ENCODE data around the gene SLC25A51.
A peak's percentile ranks its signal among the peaks of the same experiment; 100 is the strongest.
"Not testable (repeated sequence)": the region's sequence is repeated elsewhere in the genome, so short reads cannot be mapped to it uniquely, and the experiment has no call there.

Gene SLC25A51

GRCh38 chr9:37905776-37906175 lies 1.8 kb upstream of the SLC25A51 start:
- DNase-seq (ENCODE audit: low read depth in 3 of 3, low spot score in 1 of 3), result no peak

- no peak for DNase-seq (ENCODE audit: low read depth in 3 of 3, low spot score in 1 of 3)
These were observed 1.2 kb upstream of the SLC25A51 start for GRCh38 chr9:37905131-37905505.

GRCh38 chr9:37904445-37905130 lies 661 bp upstream of the SLC25A51 start:
- DNase-seq (ENCODE audit: low read depth in 3 of 3, low spot score in 1 of 3), result peak in 1 of 3 donors; percentile 13

GRCh38 chr9:37902796-37903646 lies 906 bp downstream of the SLC25A51 start:
- DNase-seq (ENCODE audit: low read depth in 3 of 3, low spot score in 1 of 3), result no peak

GRCh38 chr9:37902131-37902530 lies 1.8 kb downstream of the SLC25A51 start:
- no peak for DNase-seq (ENCODE audit: low read depth in 3 of 3, low spot score in 1 of 3)

- no peak for DNase-seq (ENCODE audit: low read depth in 3 of 3, low spot score in 1 of 3)
These were observed 4.9 kb downstream of the SLC25A51 start for GRCh38 chr9:37899041-37899440.

GRCh38 chr9:37897665-37898064 lies 6.3 kb downstream of the SLC25A51 start:
- no peak for DNase-seq (ENCODE audit: low read depth in 3 of 3, low spot score in 1 of 3)

GRCh38 chr9:37892063-37892462 lies 11.9 kb downstream of the SLC25A51 start:
- DNase-seq (ENCODE audit: low read depth in 3 of 3, low spot score in 1 of 3), result no peak

- DNase-seq (ENCODE audit: low read depth in 3 of 3, low spot score in 1 of 3), result not testable (repeated sequence)
These were observed 12.9 kb downstream of the SLC25A51 start for GRCh38 chr9:37891042-37891441.

GRCh38 chr9:37889536-37889935 lies 14.4 kb downstream of the SLC25A51 start:
- DNase-seq (ENCODE audit: low read depth in 3 of 3, low spot score in 1 of 3), result no peak

GRCh38 chr9:37887977-37888583 lies 15.8 kb downstream of the SLC25A51 start:
- not testable (repeated sequence) for DNase-seq (ENCODE audit: low read depth in 3 of 3, low spot score in 1 of 3)

- no peak for DNase-seq (ENCODE audit: low read depth in 3 of 3, low spot score in 1 of 3)
These were observed 22.9 kb downstream of the SLC25A51 start for GRCh38 chr9:37880916-37881479.

GRCh38 chr9:37876376-37876775 lies 27.6 kb downstream of the SLC25A51 start:
- DNase-seq (ENCODE audit: low read depth in 3 of 3, low spot score in 1 of 3), result no peak

GRCh38 chr9:37873955-37874354 lies 30.0 kb downstream of the SLC25A51 start:
- DNase-seq (ENCODE audit: low read depth in 3 of 3, low spot score in 1 of 3), result no peak

- no peak for DNase-seq (ENCODE audit: low read depth in 3 of 3, low spot score in 1 of 3)
These were observed 33.1 kb downstream of the SLC25A51 start for GRCh38 chr9:37870799-37871176.

GRCh38 chr9:37870081-37870798 lies 33.7 kb downstream of the SLC25A51 start:
- no peak for DNase-seq (ENCODE audit: low read depth in 3 of 3, low spot score in 1 of 3)

GRCh38 chr9:37862530-37862929 lies 41.4 kb downstream of the SLC25A51 start:
- DNase-seq (ENCODE audit: low read depth in 3 of 3, low spot score in 1 of 3), result no peak

GRCh38 chr9:37859043-37859442 lies 44.9 kb downstream of the SLC25A51 start:
- no peak for DNase-seq (ENCODE audit: low read depth in 3 of 3, low spot score in 1 of 3)

- no peak for DNase-seq (ENCODE audit: low read depth in 3 of 3, low spot score in 1 of 3)
These were observed 47.4 kb downstream of the SLC25A51 start for GRCh38 chr9:37856551-37856950.

GRCh38 chr9:37852222-37852621 lies 51.7 kb downstream of the SLC25A51 start:
- DNase-seq (ENCODE audit: low read depth in 3 of 3, low spot score in 1 of 3), result no peak

GRCh38 chr9:37840560-37841194 lies 63.2 kb downstream of the SLC25A51 start:
- DNase-seq (ENCODE audit: low read depth in 3 of 3, low spot score in 1 of 3), result no peak

Data from stimulated activated CD4-positive, alpha-beta T cell treated with anti-CD3 and anti-CD28 coated beads, TNF-alpha, amount 100 ng/mL, for 1 hour (primary cell).